ENCODE data around the gene TKT.

DNA sequence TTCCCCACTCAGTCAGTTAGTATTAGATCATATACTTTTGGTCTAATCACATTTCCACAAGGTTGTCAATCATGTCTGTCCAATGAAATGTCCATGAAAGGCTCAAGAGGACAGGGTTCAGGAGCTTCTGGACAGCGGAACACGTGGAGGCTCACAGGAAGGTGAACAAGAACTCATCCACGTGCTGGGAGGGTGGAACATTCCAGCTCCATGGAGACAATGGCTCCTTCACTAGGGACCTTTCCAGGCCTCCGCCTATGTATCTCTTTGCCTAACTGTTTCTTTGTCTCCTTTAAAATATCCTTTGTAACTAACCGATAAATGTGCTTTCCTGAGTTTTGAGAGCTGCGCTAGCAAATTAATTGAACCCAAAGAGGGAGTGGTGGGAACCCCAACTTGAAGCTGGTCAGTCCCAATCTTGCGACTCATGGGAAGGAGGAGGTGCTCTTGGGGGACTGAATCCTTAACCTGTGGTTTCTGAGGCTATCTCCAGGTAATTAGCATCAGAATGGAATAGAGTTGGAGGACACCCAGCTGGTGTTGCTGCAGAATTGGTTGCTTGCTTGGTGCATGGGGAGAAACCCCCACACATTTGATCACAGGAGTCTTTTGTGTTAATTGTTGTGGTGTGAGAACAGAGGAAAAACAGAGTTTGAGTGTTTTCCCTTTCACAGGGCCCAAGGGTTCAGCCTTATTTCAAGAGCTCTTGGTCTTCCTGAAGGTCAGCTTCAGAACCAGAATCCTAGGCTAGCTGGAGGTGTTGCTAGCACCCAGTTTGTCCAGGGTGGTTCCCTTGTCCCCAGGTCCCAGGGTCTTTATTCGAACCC lies 3.0 kb upstream of the TKT start:
- TF ChIP-seq MAFK (IDR thresholded peaks at IDR 0.05; ENCODE audit: low read depth, low read length), result no peak
- no peak for TF ChIP-seq POLR2A (IDR thresholded peaks at IDR 0.05; ENCODE audit: low read depth, low read length)
- no peak for TF ChIP-seq CHD1 (IDR thresholded peaks at IDR 0.05; ENCODE audit: low read depth, low read length)
- TF ChIP-seq SMC3 (IDR thresholded peaks at IDR 0.05; ENCODE audit: low read depth, low read length), result no peak
- TF ChIP-seq, protein P1, sequence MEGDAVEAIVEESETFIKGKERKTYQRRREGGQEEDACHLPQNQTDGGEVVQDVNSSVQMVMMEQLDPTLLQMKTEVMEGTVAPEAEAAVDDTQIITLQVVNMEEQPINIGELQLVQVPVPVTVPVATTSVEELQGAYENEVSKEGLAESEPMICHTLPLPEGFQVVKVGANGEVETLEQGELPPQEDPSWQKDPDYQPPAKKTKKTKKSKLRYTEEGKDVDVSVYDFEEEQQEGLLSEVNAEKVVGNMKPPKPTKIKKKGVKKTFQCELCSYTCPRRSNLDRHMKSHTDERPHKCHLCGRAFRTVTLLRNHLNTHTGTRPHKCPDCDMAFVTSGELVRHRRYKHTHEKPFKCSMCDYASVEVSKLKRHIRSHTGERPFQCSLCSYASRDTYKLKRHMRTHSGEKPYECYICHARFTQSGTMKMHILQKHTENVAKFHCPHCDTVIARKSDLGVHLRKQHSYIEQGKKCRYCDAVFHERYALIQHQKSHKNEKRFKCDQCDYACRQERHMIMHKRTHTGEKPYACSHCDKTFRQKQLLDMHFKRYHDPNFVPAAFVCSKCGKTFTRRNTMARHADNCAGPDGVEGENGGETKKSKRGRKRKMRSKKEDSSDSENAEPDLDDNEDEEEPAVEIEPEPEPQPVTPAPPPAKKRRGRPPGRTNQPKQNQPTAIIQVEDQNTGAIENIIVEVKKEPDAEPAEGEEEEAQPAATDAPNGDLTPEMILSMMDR (conservative IDR thresholded peaks at IDR 0.05; ENCODE audit: low read depth, low read length), result no peak
- no peak for TF ChIP-seq BHLHE40 (IDR thresholded peaks at IDR 0.05; ENCODE audit: low read depth, low read length)
- no peak for TF ChIP-seq RAD21 (IDR thresholded peaks at IDR 0.05; ENCODE audit: low read length)
- TF ChIP-seq, protein P2, sequence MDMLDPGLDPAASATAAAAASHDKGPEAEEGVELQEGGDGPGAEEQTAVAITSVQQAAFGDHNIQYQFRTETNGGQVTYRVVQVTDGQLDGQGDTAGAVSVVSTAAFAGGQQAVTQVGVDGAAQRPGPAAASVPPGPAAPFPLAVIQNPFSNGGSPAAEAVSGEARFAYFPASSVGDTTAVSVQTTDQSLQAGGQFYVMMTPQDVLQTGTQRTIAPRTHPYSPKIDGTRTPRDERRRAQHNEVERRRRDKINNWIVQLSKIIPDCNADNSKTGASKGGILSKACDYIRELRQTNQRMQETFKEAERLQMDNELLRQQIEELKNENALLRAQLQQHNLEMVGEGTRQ (IDR thresholded peaks at IDR 0.05; ENCODE audit: low read depth, low read length), result no peak
- no peak for TF ChIP-seq RFX5 (IDR thresholded peaks at IDR 0.05; ENCODE audit: low read depth, low read length)
- TF ChIP-seq NFE2L2 (IDR thresholded peaks at IDR 0.05; ENCODE audit: low read depth, low read length), result no peak
- TF ChIP-seq, protein P3, sequence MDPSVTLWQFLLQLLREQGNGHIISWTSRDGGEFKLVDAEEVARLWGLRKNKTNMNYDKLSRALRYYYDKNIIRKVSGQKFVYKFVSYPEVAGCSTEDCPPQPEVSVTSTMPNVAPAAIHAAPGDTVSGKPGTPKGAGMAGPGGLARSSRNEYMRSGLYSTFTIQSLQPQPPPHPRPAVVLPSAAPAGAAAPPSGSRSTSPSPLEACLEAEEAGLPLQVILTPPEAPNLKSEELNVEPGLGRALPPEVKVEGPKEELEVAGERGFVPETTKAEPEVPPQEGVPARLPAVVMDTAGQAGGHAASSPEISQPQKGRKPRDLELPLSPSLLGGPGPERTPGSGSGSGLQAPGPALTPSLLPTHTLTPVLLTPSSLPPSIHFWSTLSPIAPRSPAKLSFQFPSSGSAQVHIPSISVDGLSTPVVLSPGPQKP (IDR thresholded peaks at IDR 0.05; ENCODE audit: borderline replicate concordance, low read depth, low read length), result no peak
- TF ChIP-seq RCOR1 (IDR thresholded peaks at IDR 0.05; ENCODE audit: insufficient replicate concordance, low read length), result no peak

Data from IMR-90 (cell line).